H1 (cell line): ENCODE measurements around the gene TMEM255A. TPM values are rescaled to one million over a fixed set of nuclear protein-coding genes. Genes with fewer than 3 reads are reported as not detected.

ENCODE experiments used
- CTCF ChIA-PET: fragments of 300-600 bp; sonication (Branson Sonifier 250); formaldehyde crosslinking; loops from one replicate; lab custom pipeline; 2021; ENCODE audit not compliant: partially characterized antibody; lab: Charles Lee
- POLR2A ChIA-PET: fragments of 300-600 bp; sonication (Branson Sonifier 250); formaldehyde crosslinking; loops from one replicate; lab custom pipeline; 2021; ENCODE audit warnings: inconsistent platforms; ENCODE audit not compliant: partially characterized antibody; lab: Charles Lee
- DNase-seq, 2 experiments: peaks; one replicate each; pipeline versions ENCODE4 v3.0.0 to v3.0.0-alpha.2; 2010 to 2022; ENCODE audit warnings: low spot score in 2 of 2, low read depth in 1 of 2, mixed read lengths in 1 of 2
- FAIRE-seq: peaks from 2 replicates; lab custom pipeline; 2011; peaks lifted over from hg19 to GRCh38; lab: Jason Lieb, UNC
- H2AFZ ChIP-seq: 2 replicates; pipeline ENCODE4 v1.8.1; 2012; ENCODE audit warnings: low read length, inconsistent platforms
- H2AK5ac ChIP-seq: 2 replicates; pipeline ENCODE4 v1.6.1; 2013; ENCODE audit warnings: low read depth, low read length
- H2BK120ac ChIP-seq: replicated peaks from 2 replicates; pipeline ENCODE3; 2013; ENCODE audit warnings: low read depth, low read length, inconsistent platforms
- H2BK12ac ChIP-seq: 2 replicates; pipeline ENCODE4 v1.6.1; 2013; ENCODE audit warnings: low read depth, low read length
- H2BK15ac ChIP-seq: 2 replicates; pipeline ENCODE4 v1.6.1; 2013; ENCODE audit warnings: low read length
- H2BK20ac ChIP-seq: 2 replicates; pipeline ENCODE4 v1.6.1; 2013; ENCODE audit warnings: low read length
- H2BK5ac ChIP-seq: 2 replicates; pipeline ENCODE4 v1.6.1; 2013; ENCODE audit warnings: low read depth, low read length
- H3K14ac ChIP-seq: 2 replicates; pipeline ENCODE4 v1.6.1; 2013; ENCODE audit warnings: inconsistent platforms; ENCODE audit not compliant: insufficient read length
- H3K18ac ChIP-seq: 2 replicates; pipeline ENCODE4 v1.6.1; 2013; ENCODE audit warnings: low read length; ENCODE audit errors: extremely low read depth
- H3K23ac ChIP-seq: 2 replicates; pipeline ENCODE4 v1.6.1; 2013; ENCODE audit warnings: inconsistent platforms; ENCODE audit not compliant: insufficient read length
- H3K23me2 ChIP-seq: 2 replicates; pipeline ENCODE4 v1.6.1; 2013; ENCODE audit warnings: low read depth, low read length
- H3K27ac ChIP-seq: 2 replicates; pipeline ENCODE4 v1.6.1; 2011; ENCODE audit warnings: low read depth, low read length, inconsistent platforms
- H3K27me3 ChIP-seq, 4 experiments: replicated peaks in 1 of 4; 1 replicate in 1 of 4; 2 replicates in 3 of 4; pipeline versions ENCODE4 v1.6.1 to v1.8.1; 2011 to 2013; ENCODE audit warnings: low read length in 3 of 4, mild to moderate bottlenecking in 3 of 4, inconsistent platforms in 2 of 4, mixed read lengths in 2 of 4, moderate library complexity in 1 of 4; ENCODE audit not compliant: control insufficient read depth in 3 of 4, insufficient read depth in 3 of 4; ENCODE audit errors: extremely low read depth in 1 of 4
- H3K36me3 ChIP-seq, 4 experiments: 2 replicates each; pipeline versions ENCODE4 v1.6.1 to v1.8.1; 2011 to 2013; ENCODE audit warnings: mild to moderate bottlenecking in 4 of 4, low read length in 3 of 4, moderate library complexity in 2 of 4, control low read depth in 1 of 4, inconsistent platforms in 1 of 4; ENCODE audit not compliant: insufficient read depth in 4 of 4, control insufficient read depth in 2 of 4
- H3K4ac ChIP-seq: replicated peaks from 2 replicates; pipeline ENCODE3; 2013; ENCODE audit warnings: low read length, low read depth, mixed read lengths, inconsistent platforms; ENCODE audit not compliant: insufficient read length
- H3K4me1 ChIP-seq, 4 experiments: replicated peaks in 1 of 4; 1 replicate in 1 of 4; 2 replicates in 3 of 4; pipeline versions ENCODE4 v1.6.1 to v1.8.1; 2011 to 2013; ENCODE audit warnings: low read length in 3 of 4, inconsistent platforms in 2 of 4, mixed read lengths in 1 of 4; ENCODE audit not compliant: insufficient read depth in 4 of 4, control insufficient read depth in 3 of 4
- H3K4me2 ChIP-seq, 2 experiments: 2 replicates each; pipeline versions ENCODE4 v1.6.1 to v1.8.1; 2011 to 2013; ENCODE audit warnings: low read depth in 2 of 2, low read length in 2 of 2, control low read depth in 1 of 2, inconsistent platforms in 1 of 2, mild to moderate bottlenecking in 1 of 2; ENCODE audit not compliant: insufficient read depth in 1 of 2
- H3K4me3 ChIP-seq, 4 experiments: fragments of 200-600, 300-600 bp in 1 of 4; sonication (generic), shearing (Covaris generic), sonication (Bioruptor Twin) in 1 of 4; 2 replicates each; pipeline versions ENCODE4 v1.5.1 to v1.8.1; 2011 to 2016; ENCODE audit warnings: low read length in 4 of 4, low read depth in 3 of 4, control low read depth in 2 of 4, inconsistent platforms in 2 of 4, mild to moderate bottlenecking in 2 of 4, mixed read lengths in 1 of 4, moderate library complexity in 1 of 4; ENCODE audit not compliant: insufficient read depth in 2 of 4; ENCODE audit errors: extremely low read depth in 1 of 4
- H3K56ac ChIP-seq: replicated peaks from 2 replicates; pipeline ENCODE3; 2013; ENCODE audit warnings: low read depth, mild to moderate bottlenecking, mixed read lengths, low read length, inconsistent platforms; ENCODE audit not compliant: insufficient read length
- H3K79me1 ChIP-seq: 2 replicates; pipeline ENCODE4 v1.6.1; 2013; ENCODE audit warnings: low read depth, low read length, control low read depth
- H3K79me2 ChIP-seq, 2 experiments: 2 replicates each; pipeline versions ENCODE4 v1.6.1 to v1.8.1; 2012 to 2013; ENCODE audit warnings: low read length in 2 of 2, mild to moderate bottlenecking in 2 of 2, inconsistent platforms in 1 of 2; ENCODE audit not compliant: insufficient read depth in 2 of 2, control insufficient read depth in 1 of 2
- H3K9ac ChIP-seq, 4 experiments: replicated peaks in 1 of 4; 1 replicate in 1 of 4; 2 replicates in 3 of 4; pipeline versions ENCODE4 v1.6.1 to v1.8.1; 2011 to 2013; ENCODE audit warnings: low read depth in 3 of 4, low read length in 3 of 4, control low read depth in 2 of 4, mild to moderate bottlenecking in 2 of 4, moderate library complexity in 2 of 4, inconsistent platforms in 1 of 4; ENCODE audit errors: extremely low read depth in 1 of 4
- H3K9me3 ChIP-seq, 2 experiments: 2 replicates each; pipeline versions ENCODE4 v1.6.1 to v1.8.1; 2012 to 2013; ENCODE audit warnings: mild to moderate bottlenecking in 2 of 2, moderate library complexity in 2 of 2, control low read depth in 1 of 2, inconsistent platforms in 1 of 2, low read depth in 1 of 2, low read length in 1 of 2, mixed read lengths in 1 of 2; ENCODE audit not compliant: insufficient read depth in 2 of 2
- H4K20me1 ChIP-seq, 2 experiments: replicated peaks in 1 of 2; 2 replicates each; pipeline versions ENCODE3 to v1.8.1; 2011 to 2013; ENCODE audit warnings: inconsistent platforms in 2 of 2, low read length in 2 of 2, mild to moderate bottlenecking in 1 of 2; ENCODE audit not compliant: insufficient read depth in 2 of 2, control insufficient read depth in 1 of 2
- H4K5ac ChIP-seq: 2 replicates; pipeline ENCODE4 v1.6.1; 2013; ENCODE audit warnings: low read length, low read depth, mixed read lengths, inconsistent platforms; ENCODE audit not compliant: insufficient read length
- H4K8ac ChIP-seq: 2 replicates; pipeline ENCODE4 v1.8.0; 2013; ENCODE audit warnings: mild to moderate bottlenecking, moderate library complexity, low read length, inconsistent platforms; ENCODE audit not compliant: insufficient read depth; ENCODE audit errors: extremely low read depth
- H4K91ac ChIP-seq: replicated peaks from 2 replicates; pipeline ENCODE3; 2013; ENCODE audit warnings: low read length, mixed read lengths, inconsistent platforms; ENCODE audit not compliant: insufficient read length
- ASH2L ChIP-seq: fragments of 200-600, 300-600 bp; sonication (generic); IDR thresholded peaks from one replicate; pipeline ENCODE4 v1.7.1; 2017; ENCODE audit warnings: low read length
- BCL11A ChIP-seq, 2 experiments: IDR thresholded peaks; one replicate each; pipeline ENCODE4 v1.6.1; 2011; ENCODE audit warnings: low read depth in 2 of 2, low read length in 2 of 2, mild to moderate bottlenecking in 2 of 2
- CHD2 ChIP-seq: IDR thresholded peaks from 2 replicates; pipeline ENCODE4 v1.6.1; 2012; ENCODE audit warnings: low read length, improper control_type of control experiment
- CTBP2 ChIP-seq: IDR thresholded peaks from 2 replicates; pipeline ENCODE4 v1.7.0; 2011; ENCODE audit warnings: borderline replicate concordance, mild to moderate bottlenecking, moderate library complexity, mixed read lengths, low read length; ENCODE audit not compliant: insufficient read depth, insufficient read length
- EZH2 ChIP-seq: fragments of 200-600 bp; sonication (generic); IDR thresholded peaks from 2 replicates; pipeline ENCODE4 v1.7.1; 2012; ENCODE audit warnings: low read depth, mild to moderate bottlenecking, moderate library complexity, low read length, inconsistent platforms; ENCODE audit not compliant: severe bottlenecking
- FOSL1 ChIP-seq: IDR thresholded peaks from 2 replicates; pipeline ENCODE4 v1.6.1; 2011; ENCODE audit warnings: mild to moderate bottlenecking, low read depth, low read length, moderate library complexity; ENCODE audit not compliant: insufficient read depth
- GTF2F1 ChIP-seq: IDR thresholded peaks from 2 replicates; pipeline ENCODE4 v1.6.1; 2012; ENCODE audit warnings: low read depth, low read length, improper control_type of control experiment, borderline replicate concordance
- JUND ChIP-seq: IDR thresholded peaks from 2 replicates; pipeline ENCODE4 v1.6.1; 2011; ENCODE audit warnings: mild to moderate bottlenecking, improper control_type of control experiment, low read length
- KDM5A ChIP-seq: fragments of 200-600 bp; IDR thresholded peaks from 2 replicates; pipeline ENCODE4 v1.7.1; 2012; ENCODE audit warnings: mild to moderate bottlenecking, low read length, inconsistent platforms, mixed read lengths
- RBBP5 ChIP-seq: IDR thresholded peaks from 2 replicates; pipeline ENCODE4 v1.7.1; 2012; ENCODE audit warnings: low read depth, mild to moderate bottlenecking, inconsistent platforms, low read length, moderate library complexity, borderline replicate concordance
- SIRT6 ChIP-seq: IDR thresholded peaks from one replicate; pipeline ENCODE4 v1.7.1; 2012; ENCODE audit warnings: low read length, inconsistent platforms
- SIX5 ChIP-seq: IDR thresholded peaks from 2 replicates; pipeline ENCODE4 v1.6.1; 2011; ENCODE audit warnings: mild to moderate bottlenecking, low read depth, low read length
- SP2 ChIP-seq: IDR thresholded peaks from 2 replicates; pipeline ENCODE4 v1.6.1; 2012; ENCODE audit warnings: mild to moderate bottlenecking, low read length, inconsistent platforms
- TAF1 ChIP-seq: IDR thresholded peaks from 2 replicates; pipeline ENCODE4 v1.6.1; 2011; ENCODE audit warnings: mild to moderate bottlenecking, low read depth, low read length
- TBP ChIP-seq: IDR thresholded peaks from 2 replicates; pipeline ENCODE4 v1.6.1; 2011; ENCODE audit warnings: low read depth, low read length, improper control_type of control experiment
- TCF12 ChIP-seq: IDR thresholded peaks from 2 replicates; pipeline ENCODE4 v1.6.1; 2011; ENCODE audit warnings: low read depth, mild to moderate bottlenecking, low read length
- WGBS, 2 experiments: shearing (Covaris generic) in 1 of 2; methylation state at CpG; one replicate each; pipeline versions ENCODE4 v1.1.6 to v1.1.7; 2013 to 2015; ENCODE audit warnings: low lambda C conversion rate in 2 of 2, mixed read lengths in 2 of 2, inconsistent platforms in 1 of 2, low coverage in 1 of 2, missing lambda C conversion rate in 1 of 2; ENCODE audit not compliant: insufficient replicate concordance in 2 of 2, insufficient coverage in 1 of 2, insufficient read length in 1 of 2; ENCODE audit errors: extremely low coverage in 1 of 2, missing lambda C conversion rate in 1 of 2; 5-methylcytosine and 5-hydroxymethylcytosine counted together
- polyA plus RNA-seq, 7 experiments: library from polyadenylated mRNA; depleted of rRNA in 3 of 7; stranded (reverse) in 5 of 7; unstranded in 2 of 7; fragments of >200 nt in 5 of 7; fragments of 200-250 nt in 2 of 7; gene quantifications; 1 replicate in 5 of 7; 2 replicates in 1 of 7; 4 replicates in 1 of 7; pipeline versions ENCODE4 v1.2.1 to v1.2.3, GENCODE V29; 2011 to 2013; ENCODE audit warnings: missing spikeins in 2 of 7, mixed read lengths in 2 of 7
- total RNA-seq: library from RNA; stranded (reverse); fragmentation: NEBNext Ultra II Directional; extraction: Animal tissue kit (Norgen Biotek cat#: 25700); gene quantifications from 2 replicates; pipeline ENCODE4 v1.2.1, GENCODE V29; 2021

The TMEM255A gene
- total and polyA plus RNA-seq, 2 of the 8 experiments (the other 6 are each of a cell fraction or from before 2014, with no cell fraction given): 0.73 to 2.3 TPM

GRCh38 chrX:120331116-120331515 is 19.9 kb upstream of the TMEM255A start:
- H2BK12ac ChIP-seq: no peak overlapping the region
- no peak for FAIRE-seq
- H3K23me2 ChIP-seq: no peaks in the 10 kb centered on the region
- H2AFZ ChIP-seq: no peak overlapping the region
- H3K4me3 ChIP-seq: no peak overlapping the region
- H3K27me3 ChIP-seq: no peaks in the 10 kb centered on the region
- no peak overlapping the region for H2BK20ac ChIP-seq
- no peak overlapping the region for H3K14ac ChIP-seq
- no peak overlapping the region for H2AK5ac ChIP-seq
- CTCF ChIA-PET: no interaction called here
- H4K20me1 ChIP-seq: no peaks in the 10 kb centered on the region
- H3K18ac ChIP-seq: no peak overlapping the region
- no peak for DNase-seq
- H4K91ac ChIP-seq: no peak overlapping the region
- H3K23ac ChIP-seq: no peak overlapping the region
- POLR2A ChIA-PET: interaction anchor here (0.6 kb wide), 1 partner anchor 20 kb away, joined by 3 read pairs; the partner anchor contains the start of gene TMEM255A
- H3K9me3 ChIP-seq: no peaks in the 10 kb centered on the region
- H4K5ac ChIP-seq: no peak overlapping the region
- no peak overlapping the region for H2BK120ac ChIP-seq
- peaks cover 0 to 7% (median 0%) of the 10 kb centered on the region in 4 experiments; a peak in 3 of 7 replicates for H3K4me1 ChIP-seq
- H3K36me3 ChIP-seq: no peaks in the 10 kb centered on the region
- no peak overlapping the region for H3K4me2 ChIP-seq
- 81% methylated on average over 2 of the region's 2 CpGs; no CpG with 5 or more reads in 1 of the 2 experiments for WGBS, 2 experiments
- no peak overlapping the region for H3K4ac ChIP-seq
- no peak overlapping the region for H2BK15ac ChIP-seq
- H2BK5ac ChIP-seq: no peak overlapping the region
- no peak overlapping the region for H3K9ac ChIP-seq
- no peaks in the 10 kb centered on the region for H3K79me1 ChIP-seq
- no peak overlapping the region for H4K8ac ChIP-seq
- H3K79me2 ChIP-seq: no peaks in the 10 kb centered on the region
- no peak overlapping the region for H3K56ac ChIP-seq
- no peak overlapping the region for H3K27ac ChIP-seq
- TF ChIP-seq EZH2 (no peak), CTBP2 (no peak), BCL11A (IDR thresholded peaks at IDR 0.05; ENCODE audit: low read depth in 2 of 2, low read length in 2 of 2) (no peak), ASH2L (no peak), KDM5A (no peak), SP2 (no peak), SIRT6 (no peak), GTF2F1 (no peak), FOSL1 (no peak), CHD2 (no peak), TCF12 (no peak), RBBP5 (no peak), JUND (no peak), TAF1 (no peak), SIX5 (no peak), TBP (no peak)
